ENCODE results near the gene LY9. TPM values are rescaled to one million over a fixed set of nuclear protein-coding genes. Genes with fewer than 3 reads are reported as not detected.

The LY9 gene
- total RNA-seq, 4 donors from 2014 or later, result 0.22 to 5.1 (median 3.8) TPM; not detected in 1

DNA sequence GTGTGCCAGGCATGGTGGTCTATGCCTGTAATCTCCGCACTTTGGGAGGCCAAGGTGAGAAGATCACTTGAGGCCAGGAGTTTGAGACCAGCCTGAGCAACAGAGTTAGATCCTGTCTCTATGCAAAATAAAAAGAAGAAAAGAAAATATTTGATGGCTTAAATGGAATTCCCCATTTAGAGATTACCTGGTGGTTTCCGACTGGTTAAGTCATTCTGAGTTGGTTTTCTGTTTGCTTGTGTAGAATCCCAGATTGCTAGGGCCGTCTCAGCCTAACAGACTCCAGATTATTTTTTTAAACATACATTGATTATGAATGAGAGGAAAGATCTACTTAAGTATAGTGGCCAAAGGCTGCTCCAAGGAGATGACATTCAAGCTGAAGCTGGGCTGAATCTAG is 22.9 kb upstream of the LY9 start:
- TF ChIP-seq, protein P1, sequence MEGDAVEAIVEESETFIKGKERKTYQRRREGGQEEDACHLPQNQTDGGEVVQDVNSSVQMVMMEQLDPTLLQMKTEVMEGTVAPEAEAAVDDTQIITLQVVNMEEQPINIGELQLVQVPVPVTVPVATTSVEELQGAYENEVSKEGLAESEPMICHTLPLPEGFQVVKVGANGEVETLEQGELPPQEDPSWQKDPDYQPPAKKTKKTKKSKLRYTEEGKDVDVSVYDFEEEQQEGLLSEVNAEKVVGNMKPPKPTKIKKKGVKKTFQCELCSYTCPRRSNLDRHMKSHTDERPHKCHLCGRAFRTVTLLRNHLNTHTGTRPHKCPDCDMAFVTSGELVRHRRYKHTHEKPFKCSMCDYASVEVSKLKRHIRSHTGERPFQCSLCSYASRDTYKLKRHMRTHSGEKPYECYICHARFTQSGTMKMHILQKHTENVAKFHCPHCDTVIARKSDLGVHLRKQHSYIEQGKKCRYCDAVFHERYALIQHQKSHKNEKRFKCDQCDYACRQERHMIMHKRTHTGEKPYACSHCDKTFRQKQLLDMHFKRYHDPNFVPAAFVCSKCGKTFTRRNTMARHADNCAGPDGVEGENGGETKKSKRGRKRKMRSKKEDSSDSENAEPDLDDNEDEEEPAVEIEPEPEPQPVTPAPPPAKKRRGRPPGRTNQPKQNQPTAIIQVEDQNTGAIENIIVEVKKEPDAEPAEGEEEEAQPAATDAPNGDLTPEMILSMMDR (IDR thresholded peaks at IDR 0.05; ENCODE audit: low read depth), result no peak

DNA sequence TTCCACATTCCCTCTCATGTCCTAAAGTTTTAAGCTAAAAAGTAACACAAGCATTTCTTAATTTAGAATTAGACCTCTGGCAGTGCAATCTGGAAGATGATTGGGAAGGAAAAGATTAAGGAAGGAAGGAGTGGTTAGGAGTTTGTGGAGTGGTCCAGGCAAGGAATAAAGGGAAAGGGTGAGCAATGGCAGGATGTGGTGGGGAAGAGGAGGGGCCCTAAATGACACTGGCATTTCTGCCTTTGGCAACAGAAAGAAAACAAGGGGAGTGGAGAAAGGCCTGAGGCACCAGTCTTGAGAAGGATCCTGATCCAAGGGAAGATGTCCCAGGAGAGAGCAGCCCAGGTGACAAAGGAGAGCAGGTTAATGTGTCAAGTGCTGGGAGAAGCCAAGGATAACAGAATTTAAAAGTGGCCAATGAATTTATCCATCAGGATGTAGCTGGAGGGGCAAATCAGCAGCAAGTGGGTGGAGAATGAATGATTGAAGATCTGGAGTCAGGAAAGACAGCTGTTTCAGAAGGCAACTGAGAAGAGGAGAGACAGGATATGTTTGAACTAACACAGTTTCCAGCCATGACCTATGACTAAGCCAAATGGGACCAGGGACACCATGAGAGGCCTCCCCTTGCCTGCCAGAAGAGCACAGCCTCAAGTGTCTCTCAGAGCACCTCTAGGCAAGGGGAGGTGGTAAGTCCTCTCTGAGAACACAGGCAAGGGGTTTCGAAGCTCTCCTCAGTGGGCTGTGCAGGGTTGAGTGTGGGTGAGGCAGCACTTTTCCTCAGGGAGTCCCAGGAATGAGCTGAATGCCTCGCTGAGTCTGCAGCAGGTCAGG is 20.9 kb upstream of the LY9 start:
- TF ChIP-seq, protein P1 (IDR thresholded peaks at IDR 0.05; ENCODE audit: low read depth), result no peak

DNA sequence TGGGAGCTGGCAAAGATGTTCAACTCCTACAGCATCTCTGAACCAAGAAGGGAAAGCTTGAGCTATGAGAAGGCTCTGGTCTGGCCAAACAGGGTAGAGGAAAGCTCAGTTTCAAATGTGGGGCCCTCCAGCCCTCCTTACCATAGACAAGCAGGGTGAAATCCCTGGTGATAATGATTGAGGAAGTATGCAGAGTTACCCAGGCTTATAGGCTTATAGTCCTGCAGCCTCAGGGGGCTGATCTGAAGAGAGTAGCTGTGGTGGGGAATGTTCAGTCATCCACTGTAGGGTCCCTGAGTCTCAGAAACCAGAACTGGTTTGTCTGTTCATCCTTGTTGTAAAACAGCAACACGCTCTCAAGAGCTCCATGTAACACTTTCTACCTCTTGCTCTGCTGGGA is 19.8 kb upstream of the LY9 start:
- TF ChIP-seq, protein P1 (IDR thresholded peaks at IDR 0.05; ENCODE audit: low read depth), result no peak

DNA sequence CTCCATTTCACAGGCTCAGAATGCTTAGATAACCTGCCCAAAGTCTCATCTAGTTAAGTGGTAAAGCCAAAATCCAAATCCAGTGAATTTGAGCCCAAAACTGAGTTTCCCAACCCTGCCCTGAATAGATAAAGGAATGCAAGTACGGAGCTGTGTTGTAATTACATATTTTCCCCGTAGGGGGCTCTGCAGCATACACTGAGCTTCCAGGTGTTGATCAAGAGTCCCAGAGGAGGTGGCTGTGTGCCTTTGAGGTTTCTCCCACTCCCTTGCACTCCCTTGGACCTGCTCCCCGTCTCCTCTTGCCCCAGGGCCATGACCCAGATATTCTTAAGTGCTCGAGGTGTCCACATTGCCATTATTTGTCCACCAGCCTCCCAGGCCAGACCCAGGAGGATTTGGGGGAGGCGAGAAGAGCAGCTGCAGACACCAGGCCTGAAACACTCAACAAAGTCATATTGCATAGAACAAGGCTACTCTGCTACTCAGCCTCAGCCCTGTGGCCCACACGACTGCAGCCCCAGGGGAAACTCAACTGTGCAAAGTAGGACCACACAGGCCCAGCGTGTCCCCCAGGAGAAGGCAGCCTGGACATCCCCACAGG is 18.4 kb upstream of the LY9 start:
- TF ChIP-seq, protein P1 (IDR thresholded peaks at IDR 0.05; ENCODE audit: low read depth), result no peak

GRCh38 chr1:160778976-160779375 is 17.0 kb upstream of the LY9 start:
- TF ChIP-seq, protein P1 (IDR thresholded peaks at IDR 0.05; ENCODE audit: low read depth), result no peak

- TF ChIP-seq, protein P1 (IDR thresholded peaks at IDR 0.05; ENCODE audit: low read depth), result no peak
Observed at GRCh38 chr1:160779626-160780397, 16.2 kb upstream of the LY9 start.

DNA sequence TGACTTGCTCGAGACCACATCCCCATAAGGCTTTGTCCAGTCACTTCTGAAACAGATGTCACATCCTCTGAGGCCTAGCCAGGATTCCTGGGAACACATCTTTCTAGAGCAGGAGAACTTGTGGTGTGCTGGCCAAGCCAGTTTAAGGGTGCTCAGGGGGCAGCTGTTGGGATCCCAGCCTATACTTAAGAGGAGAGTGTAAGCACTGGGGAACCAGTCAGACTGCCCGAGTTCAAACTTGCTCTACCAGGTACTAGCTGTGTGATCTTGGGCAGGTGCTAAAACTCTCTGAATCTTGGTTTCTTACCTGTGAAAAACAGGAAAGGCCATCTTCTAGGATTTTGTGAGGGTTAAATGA is 15.6 kb upstream of the LY9 start:
- TF ChIP-seq, protein P1 (IDR thresholded peaks at IDR 0.05; ENCODE audit: low read depth), result no peak

All from subcutaneous adipose tissue (tissue), 4 donors.